Large intestine (tissue), 3 donors: ENCODE data around the gene ERC2. TPM values are rescaled to one million over a fixed set of nuclear protein-coding genes. Genes with fewer than 3 reads are reported as not detected.

Experiments used
- DNase-seq, 2 donors: peaks; one replicate each; pipeline versions ENCODE4 v3.0.0 to v3.0.0-alpha.2; 2013
- H3K27ac ChIP-seq: one replicate; pipeline ENCODE4 v1.5.1; 2013; ENCODE audit warnings: low read length
- H3K27me3 ChIP-seq: 2 replicates; pipeline ENCODE4 v1.6.1; 2013; ENCODE audit warnings: low read length; ENCODE audit not compliant: control insufficient read depth, insufficient read depth
- H3K36me3 ChIP-seq: 2 replicates; pipeline ENCODE4 v1.6.1; 2013; ENCODE audit warnings: low read length; ENCODE audit not compliant: control insufficient read depth, insufficient read depth
- H3K4me1 ChIP-seq: one replicate; pipeline ENCODE4 v1.6.1; 2013; ENCODE audit warnings: low read length; ENCODE audit not compliant: control insufficient read depth, insufficient read depth
- H3K4me3 ChIP-seq: one replicate; pipeline ENCODE4 v1.5.1; 2013; ENCODE audit warnings: low read length
- H3K9me3 ChIP-seq: one replicate; pipeline ENCODE4 v1.6.1; 2013; ENCODE audit warnings: mild to moderate bottlenecking, low read depth, low read length, moderate library complexity; ENCODE audit not compliant: control insufficient read depth
- WGBS: methylation state at CpG from one replicate; pipeline ENCODE4 v1.1.5; 2013; ENCODE audit warnings: low lambda C conversion rate; ENCODE audit not compliant: insufficient coverage; 5-methylcytosine and 5-hydroxymethylcytosine counted together
- polyA plus RNA-seq: library from polyadenylated mRNA; unstranded; fragments of 120-200 nt; gene quantifications from one replicate; pipeline ENCODE4 v1.2.1, GENCODE V29; 2013

The ERC2 gene
- polyA plus RNA-seq, 1 donor, result 2.4 TPM

GRCh38 chr3:55963601-55964000 lies 504.7 kb downstream of the ERC2 start:
- H3K27ac ChIP-seq, result no peak overlapping the region
- 100% methylated on average over 1 of the region's 6 CpGs for WGBS
- DNase-seq, result no peak
- H3K4me3 ChIP-seq, result no peak overlapping the region
- no peaks in the 10 kb centered on the region for H3K27me3 ChIP-seq
- no peaks in the 10 kb centered on the region for H3K36me3 ChIP-seq
- H3K4me1 ChIP-seq, result no peaks in the 10 kb centered on the region
- H3K9me3 ChIP-seq, result no peaks in the 10 kb centered on the region

- no peak overlapping the region for H3K27ac ChIP-seq
- H3K4me3 ChIP-seq, result no peak overlapping the region
- no peaks in the 10 kb centered on the region for H3K27me3 ChIP-seq
- H3K4me1 ChIP-seq, result no peaks in the 10 kb centered on the region
- no CpG with 5 or more reads among the region's 7 CpGs for WGBS
- no peaks in the 10 kb centered on the region for H3K9me3 ChIP-seq
- no peaks in the 10 kb centered on the region for H3K36me3 ChIP-seq
- DNase-seq, result no peak
Observed at GRCh38 chr3:55959471-55960080, 508.7 kb downstream of the ERC2 start.

DNA sequence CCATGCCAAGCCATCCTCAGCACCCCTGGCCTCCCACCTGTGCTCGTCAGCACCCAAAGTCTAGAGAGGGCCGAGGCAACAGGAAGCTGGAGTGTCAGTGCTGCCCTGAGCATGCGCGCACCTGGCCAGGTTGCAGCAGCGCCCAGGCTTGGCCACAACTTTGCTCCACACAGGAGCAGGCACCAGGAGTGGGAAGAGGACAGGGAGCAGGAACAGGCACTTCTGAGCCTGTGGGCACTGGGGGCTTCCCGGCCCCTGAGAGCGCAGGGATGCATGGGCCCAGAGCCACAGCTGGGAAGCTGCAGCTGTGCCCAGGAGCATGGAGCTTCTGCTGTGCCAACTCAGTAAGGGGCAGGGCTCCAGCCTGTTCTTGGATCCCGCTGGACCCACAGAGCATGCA lies 509.7 kb downstream of the ERC2 start:
- Histone ChIP-seq H3K4me3 (no peak overlapping the region), H3K27ac (no peak overlapping the region), H3K9me3 (no peaks in the 10 kb centered on the region), H3K27me3 (no peaks in the 10 kb centered on the region), H3K4me1 (no peaks in the 10 kb centered on the region), H3K36me3 (no peaks in the 10 kb centered on the region)
- DNase-seq, result no peak
- WGBS, result no CpG with 5 or more reads among the region's 8 CpGs

GRCh38 chr3:55955891-55956477 lies 512.3 kb downstream of the ERC2 start:
- H3K27me3 ChIP-seq, result no peaks in the 10 kb centered on the region
- H3K9me3 ChIP-seq, result no peaks in the 10 kb centered on the region
- no CpG with 5 or more reads among the region's 4 CpGs for WGBS
- no peak for DNase-seq
- H3K4me3 ChIP-seq, result no peak overlapping the region
- H3K4me1 ChIP-seq, result no peaks in the 10 kb centered on the region
- H3K27ac ChIP-seq, result no peak overlapping the region
- no peaks in the 10 kb centered on the region for H3K36me3 ChIP-seq

- no peaks in the 10 kb centered on the region for H3K36me3 ChIP-seq
- no peaks in the 10 kb centered on the region for H3K27me3 ChIP-seq
- H3K4me1 ChIP-seq, result no peaks in the 10 kb centered on the region
- DNase-seq, result no peak
- H3K9me3 ChIP-seq, result no peaks in the 10 kb centered on the region
- WGBS, result no CpG with 5 or more reads among the region's 4 CpGs
- H3K4me3 ChIP-seq, result no peak overlapping the region
- H3K27ac ChIP-seq, result no peak overlapping the region
Observed at GRCh38 chr3:55951388-55951787, 516.9 kb downstream of the ERC2 start.

- no peak overlapping the region for H3K4me3 ChIP-seq
- DNase-seq, result no peak
- no CpG with 5 or more reads among the region's 5 CpGs for WGBS
- H3K4me1 ChIP-seq, result no peaks in the 10 kb centered on the region
- no peaks in the 10 kb centered on the region for H3K36me3 ChIP-seq
- no peaks in the 10 kb centered on the region for H3K27me3 ChIP-seq
- no peak overlapping the region for H3K27ac ChIP-seq
- no peaks in the 10 kb centered on the region for H3K9me3 ChIP-seq
Observed at GRCh38 chr3:55947406-55947805, 520.9 kb downstream of the ERC2 start.

- WGBS, result 80% methylated on average over 1 of the region's 4 CpGs
- DNase-seq, result no peak
- Histone ChIP-seq H3K4me1 (no peaks in the 10 kb centered on the region), H3K27ac (no peak overlapping the region), H3K9me3 (no peaks in the 10 kb centered on the region), H3K27me3 (no peaks in the 10 kb centered on the region), H3K36me3 (no peaks in the 10 kb centered on the region), H3K4me3 (no peak overlapping the region)
Observed at GRCh38 chr3:55946574-55947160, 521.6 kb downstream of the ERC2 start.

- H3K4me1 ChIP-seq, result no peaks in the 10 kb centered on the region
- H3K27ac ChIP-seq, result no peak overlapping the region
- no peak for DNase-seq
- no peak overlapping the region for H3K4me3 ChIP-seq
- no peaks in the 10 kb centered on the region for H3K9me3 ChIP-seq
- H3K27me3 ChIP-seq, result no peaks in the 10 kb centered on the region
- WGBS, result 88% methylated on average over 1 of the region's 2 CpGs
- H3K36me3 ChIP-seq, result no peaks in the 10 kb centered on the region
Observed at GRCh38 chr3:55942868-55943267, 525.4 kb downstream of the ERC2 start.

GRCh38 chr3:55939287-55939686 lies 529.0 kb downstream of the ERC2 start:
- DNase-seq, result no peak
- no peak overlapping the region for H3K4me3 ChIP-seq
- H3K36me3 ChIP-seq, result no peaks in the 10 kb centered on the region
- no peaks in the 10 kb centered on the region for H3K9me3 ChIP-seq
- no peak overlapping the region for H3K27ac ChIP-seq
- no peaks in the 10 kb centered on the region for H3K4me1 ChIP-seq
- no peaks in the 10 kb centered on the region for H3K27me3 ChIP-seq
- WGBS, result no CpG with 5 or more reads among the region's 1 CpG

- no peak for DNase-seq
- Histone ChIP-seq H3K27me3 (no peaks in the 10 kb centered on the region), H3K36me3 (no peaks in the 10 kb centered on the region), H3K9me3 (no peaks in the 10 kb centered on the region), H3K4me1 (no peaks in the 10 kb centered on the region), H3K4me3 (no peak overlapping the region), H3K27ac (no peak overlapping the region)
- whole genome bisulfite sequencing, result no CpG with 5 or more reads among the region's 2 CpGs
Observed at GRCh38 chr3:55937301-55937700, 531.0 kb downstream of the ERC2 start.
